HepG2 (cell line): ENCODE results near the gene TMEM151A. TPM values are rescaled to one million over a fixed set of nuclear protein-coding genes. Genes with fewer than 3 reads are reported as not detected.

Source experiments
- DMAP1 ChIP-seq: IDR thresholded peaks from 2 replicates; pipeline ENCODE4 v1.6.1; 2016
- DNMT1 ChIP-seq: sonication (generic); formaldehyde crosslinking; IDR thresholded peaks from 2 replicates; pipeline ENCODE4 v1.5.1; 2020; ENCODE audit warnings: mild to moderate bottlenecking, missing genetic modification reagents
- FOXC1 ChIP-seq: sonication (generic); formaldehyde crosslinking; IDR thresholded peaks from 2 replicates; pipeline ENCODE4 v1.8.0; 2022; ENCODE audit warnings: mild to moderate bottlenecking, missing genetic modification reagents, borderline replicate concordance
- HDAC2 ChIP-seq: sonication (generic); formaldehyde crosslinking; IDR thresholded peaks from 2 replicates; pipeline ENCODE4 v1.4.0; 2020; ENCODE audit warnings: missing genetic modification reagents
- HNRNPUL1 ChIP-seq: fragments of 200-400 bp; formaldehyde crosslinking; IDR thresholded peaks from 2 replicates; pipeline ENCODE4 v1.6.1; 2017; ENCODE audit warnings: low read depth, mild to moderate bottlenecking, low read length, moderate library complexity
- KAT8 ChIP-seq: IDR thresholded peaks from 2 replicates; pipeline ENCODE4 v1.6.1; 2016; ENCODE audit warnings: missing genetic modification reagents, missing compliant biosample characterization
- LCORL ChIP-seq, 2 experiments: fragments of 450-650 bp in 1 of 2; sonication (generic) in 1 of 2; formaldehyde crosslinking in 1 of 2; IDR thresholded peaks; 2 replicates each; pipeline versions ENCODE4 v1.5.0 to v1.6.1; 2017 to 2020; ENCODE audit warnings: antibody characterized with exemption in 1 of 2, missing genetic modification reagents in 1 of 2
- MED1 ChIP-seq: sonication (generic); formaldehyde crosslinking; IDR thresholded peaks from 2 replicates; pipeline ENCODE4 v1.4.0; 2020; ENCODE audit warnings: missing genetic modification reagents
- MXI1 ChIP-seq: IDR thresholded peaks from 3 replicates; pipeline ENCODE4 v1.6.1; 2012; ENCODE audit warnings: low read depth, low read length, inconsistent platforms, borderline replicate concordance
- NCOA5 ChIP-seq: sonication (generic); formaldehyde crosslinking; IDR thresholded peaks from 2 replicates; pipeline ENCODE4 v1.4.0; 2020; ENCODE audit warnings: missing genetic modification reagents
- PAX8 ChIP-seq: sonication (generic); formaldehyde crosslinking; IDR thresholded peaks from 2 replicates; pipeline ENCODE4 v1.8.0; 2022; ENCODE audit warnings: mild to moderate bottlenecking, missing genetic modification reagents, borderline replicate concordance
- POLR2A ChIP-seq, 2 experiments: IDR thresholded peaks; 2 replicates each; pipeline ENCODE4 v1.6.1; 2011; ENCODE audit warnings: low read depth in 2 of 2, low read length in 2 of 2, mild to moderate bottlenecking in 1 of 2, moderate library complexity in 1 of 2; ENCODE audit not compliant: insufficient read depth in 1 of 2
- RFXANK ChIP-seq: IDR thresholded peaks from 2 replicates; pipeline ENCODE4 v1.6.1; 2016
- SMARCE1 ChIP-seq: fragments of 450-650 bp; IDR thresholded peaks from 2 replicates; pipeline ENCODE4 v1.6.1; 2017; ENCODE audit warnings: borderline replicate concordance
- ZBTB1 ChIP-seq: sonication (generic); formaldehyde crosslinking; IDR thresholded peaks from 2 replicates; pipeline ENCODE4 v1.4.0; 2020; ENCODE audit warnings: missing genetic modification reagents, borderline replicate concordance
- ZBTB7B ChIP-seq: sonication (generic); formaldehyde crosslinking; IDR thresholded peaks from 2 replicates; pipeline ENCODE4 v1.4.0; 2020; ENCODE audit warnings: missing genetic modification reagents
- ZNF101 ChIP-seq: sonication (generic); formaldehyde crosslinking; IDR thresholded peaks from 2 replicates; pipeline ENCODE4 v1.4.0; 2020; ENCODE audit warnings: mild to moderate bottlenecking, low read depth, missing genetic modification reagents, borderline replicate concordance
- ZNF563 ChIP-seq: sonication (generic); formaldehyde crosslinking; IDR thresholded peaks from 2 replicates; pipeline ENCODE4 v1.8.0; 2022; ENCODE audit warnings: mild to moderate bottlenecking, moderate library complexity, missing genetic modification reagents
- ZSCAN22 ChIP-seq: sonication (generic); formaldehyde crosslinking; IDR thresholded peaks from 2 replicates; pipeline ENCODE4 v1.4.0; 2020; ENCODE audit warnings: mild to moderate bottlenecking, missing genetic modification reagents
- polyA plus RNA-seq, 8 experiments: library from polyadenylated mRNA; depleted of rRNA in 3 of 8; stranded (reverse) in 7 of 8; unstranded in 1 of 8; fragments of >200 nt; fragmentation: Illumina TruSeq in 4 of 8; extraction: Trizol in 4 of 8; gene quantifications; 2 replicates each; pipeline versions ENCODE4 v1.2.1 to v1.2.3, GENCODE V29; 2011 to 2016; ENCODE audit warnings: low read depth in 4 of 8, missing spikeins in 1 of 8, mixed read lengths in 1 of 8; ENCODE audit not compliant: insufficient read depth in 1 of 8
- total RNA-seq, 5 experiments: library from RNA; depleted of rRNA; stranded (reverse); fragments of >200 nt; fragmentation: Illumina TruSeq; extraction: Trizol; gene quantifications; 2 replicates each; pipeline ENCODE4 v1.2.3, GENCODE V29; 2016; ENCODE audit warnings: low read depth in 1 of 5
- TF ChIP-seq, protein P1 (sequence below): sonication (generic); formaldehyde crosslinking; IDR thresholded peaks from 2 replicates; pipeline ENCODE4 v1.4.0; 2020; ENCODE audit warnings: missing genetic modification reagents, borderline replicate concordance
- TF ChIP-seq, protein P2 (sequence below): sonication (generic); formaldehyde crosslinking; IDR thresholded peaks from 2 replicates; pipeline ENCODE4 v1.9.0; 2022; ENCODE audit warnings: low read depth, missing genetic modification reagents
- TF ChIP-seq, protein P3 (sequence below): sonication (generic); formaldehyde crosslinking; IDR thresholded peaks from 2 replicates; pipeline ENCODE4 v1.8.0; 2022; ENCODE audit warnings: missing genetic modification reagents, mild to moderate bottlenecking, borderline replicate concordance
- TF ChIP-seq, protein P4 (sequence below): IDR thresholded peaks from 2 replicates; pipeline ENCODE4 v1.6.1; 2012; ENCODE audit warnings: inconsistent platforms
- TF ChIP-seq, protein P5 (sequence below): IDR thresholded peaks from 2 replicates; pipeline ENCODE4 v1.6.1; 2016; ENCODE audit warnings: mild to moderate bottlenecking, missing biosample characterization, missing genetic modification reagents

TMEM151A gene
- total and polyA plus RNA-seq, 2 of the 13 experiments (the other 11 are each of a cell fraction or from before 2014, with no cell fraction given) = 0.18 to 0.33 TPM

DNA sequence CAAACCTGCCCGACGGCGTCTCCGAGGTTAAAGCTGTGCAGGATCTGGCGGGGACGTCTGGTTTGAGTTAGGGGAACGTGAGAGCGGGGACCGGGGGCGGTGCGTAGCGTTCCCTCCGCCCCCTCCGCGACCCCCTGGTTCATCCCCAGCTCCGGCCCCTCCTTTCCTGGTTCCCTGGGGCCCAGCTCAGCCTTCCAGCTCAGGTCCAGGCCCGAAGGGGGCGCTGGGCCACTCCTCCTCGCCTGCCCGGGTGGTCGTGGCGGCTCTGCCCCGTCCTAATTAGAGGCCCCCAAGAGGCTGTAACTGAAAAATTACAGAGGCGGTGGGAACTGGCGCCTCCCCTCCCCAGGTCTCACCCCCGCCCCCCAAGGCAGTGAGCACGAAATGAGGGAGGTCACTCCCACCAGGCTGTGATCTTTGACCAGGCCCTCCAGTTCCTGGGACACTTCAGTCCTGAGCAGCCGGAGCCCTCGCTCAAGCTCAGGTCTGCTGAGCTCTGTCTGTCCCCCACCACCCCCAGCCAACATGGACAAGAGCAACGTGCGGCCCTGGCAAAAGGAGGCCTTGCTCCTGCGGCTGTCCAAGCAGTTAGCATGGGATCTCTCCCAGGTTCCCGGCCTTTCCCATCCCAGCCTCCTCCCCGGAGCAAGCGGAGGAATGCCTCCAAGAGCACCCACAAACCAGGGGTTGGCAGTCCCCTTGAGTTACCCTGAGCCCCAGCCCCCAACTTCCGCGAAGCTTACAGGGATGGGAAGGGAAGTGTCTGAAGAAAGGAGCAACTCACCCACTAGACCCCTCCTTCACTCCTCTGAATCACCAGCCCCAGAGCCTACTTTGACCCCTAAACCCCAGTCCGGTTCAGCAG is 21.9 kb downstream of the TMEM151A start (continued):
- TF ChIP-seq, protein P1, sequence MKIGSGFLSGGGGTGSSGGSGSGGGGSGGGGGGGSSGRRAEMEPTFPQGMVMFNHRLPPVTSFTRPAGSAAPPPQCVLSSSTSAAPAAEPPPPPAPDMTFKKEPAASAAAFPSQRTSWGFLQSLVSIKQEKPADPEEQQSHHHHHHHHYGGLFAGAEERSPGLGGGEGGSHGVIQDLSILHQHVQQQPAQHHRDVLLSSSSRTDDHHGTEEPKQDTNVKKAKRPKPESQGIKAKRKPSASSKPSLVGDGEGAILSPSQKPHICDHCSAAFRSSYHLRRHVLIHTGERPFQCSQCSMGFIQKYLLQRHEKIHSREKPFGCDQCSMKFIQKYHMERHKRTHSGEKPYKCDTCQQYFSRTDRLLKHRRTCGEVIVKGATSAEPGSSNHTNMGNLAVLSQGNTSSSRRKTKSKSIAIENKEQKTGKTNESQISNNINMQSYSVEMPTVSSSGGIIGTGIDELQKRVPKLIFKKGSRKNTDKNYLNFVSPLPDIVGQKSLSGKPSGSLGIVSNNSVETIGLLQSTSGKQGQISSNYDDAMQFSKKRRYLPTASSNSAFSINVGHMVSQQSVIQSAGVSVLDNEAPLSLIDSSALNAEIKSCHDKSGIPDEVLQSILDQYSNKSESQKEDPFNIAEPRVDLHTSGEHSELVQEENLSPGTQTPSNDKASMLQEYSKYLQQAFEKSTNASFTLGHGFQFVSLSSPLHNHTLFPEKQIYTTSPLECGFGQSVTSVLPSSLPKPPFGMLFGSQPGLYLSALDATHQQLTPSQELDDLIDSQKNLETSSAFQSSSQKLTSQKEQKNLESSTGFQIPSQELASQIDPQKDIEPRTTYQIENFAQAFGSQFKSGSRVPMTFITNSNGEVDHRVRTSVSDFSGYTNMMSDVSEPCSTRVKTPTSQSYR = 0 out of 2 replicates have a peak, but pooled peaks have one; percentile 46
- peak; percentile 62; the same call in 1 of the 2 replicates for TF ChIP-seq FOXC1 (CRISPR knock-in tag)
- TF ChIP-seq DMAP1 (CRISPR knock-in tag) = 0 out of 2 replicates have a peak, but pooled peaks have one; percentile 41
- TF ChIP-seq, protein P2, sequence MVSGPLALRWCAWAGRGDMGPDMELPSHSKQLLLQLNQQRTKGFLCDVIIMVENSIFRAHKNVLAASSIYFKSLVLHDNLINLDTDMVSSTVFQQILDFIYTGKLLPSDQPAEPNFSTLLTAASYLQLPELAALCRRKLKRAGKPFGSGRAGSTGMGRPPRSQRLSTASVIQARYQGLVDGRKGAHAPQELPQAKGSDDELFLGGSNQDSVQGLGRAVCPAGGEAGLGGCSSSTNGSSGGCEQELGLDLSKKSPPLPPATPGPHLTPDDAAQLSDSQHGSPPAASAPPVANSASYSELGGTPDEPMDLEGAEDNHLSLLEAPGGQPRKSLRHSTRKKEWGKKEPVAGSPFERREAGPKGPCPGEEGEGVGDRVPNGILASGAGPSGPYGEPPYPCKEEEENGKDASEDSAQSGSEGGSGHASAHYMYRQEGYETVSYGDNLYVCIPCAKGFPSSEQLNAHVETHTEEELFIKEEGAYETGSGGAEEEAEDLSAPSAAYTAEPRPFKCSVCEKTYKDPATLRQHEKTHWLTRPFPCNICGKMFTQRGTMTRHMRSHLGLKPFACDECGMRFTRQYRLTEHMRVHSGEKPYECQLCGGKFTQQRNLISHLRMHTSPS (CRISPR knock-in tag) = peak; percentile 29; the same call in 1 of the 2 replicates
- no peak for TF ChIP-seq PAX8 (CRISPR knock-in tag)
- TF ChIP-seq, protein P3, sequence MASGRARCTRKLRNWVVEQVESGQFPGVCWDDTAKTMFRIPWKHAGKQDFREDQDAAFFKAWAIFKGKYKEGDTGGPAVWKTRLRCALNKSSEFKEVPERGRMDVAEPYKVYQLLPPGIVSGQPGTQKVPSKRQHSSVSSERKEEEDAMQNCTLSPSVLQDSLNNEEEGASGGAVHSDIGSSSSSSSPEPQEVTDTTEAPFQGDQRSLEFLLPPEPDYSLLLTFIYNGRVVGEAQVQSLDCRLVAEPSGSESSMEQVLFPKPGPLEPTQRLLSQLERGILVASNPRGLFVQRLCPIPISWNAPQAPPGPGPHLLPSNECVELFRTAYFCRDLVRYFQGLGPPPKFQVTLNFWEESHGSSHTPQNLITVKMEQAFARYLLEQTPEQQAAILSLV (CRISPR knock-in tag) = no peak; the same call in 1 of the 2 replicates
- TF ChIP-seq NCOA5 (CRISPR knock-in tag) = no peak
- TF ChIP-seq, protein P4, sequence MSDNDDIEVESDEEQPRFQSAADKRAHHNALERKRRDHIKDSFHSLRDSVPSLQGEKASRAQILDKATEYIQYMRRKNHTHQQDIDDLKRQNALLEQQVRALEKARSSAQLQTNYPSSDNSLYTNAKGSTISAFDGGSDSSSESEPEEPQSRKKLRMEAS = peak; percentile 30; the same call in 1 of the 2 replicates
- no peak for TF ChIP-seq KAT8
- no peak for TF ChIP-seq ZBTB1 (CRISPR knock-in tag)
- TF ChIP-seq HNRNPUL1 = no peak
- TF ChIP-seq POLR2A (IDR thresholded peaks at IDR 0.05; ENCODE audit: insufficient read depth in 1 of 2, low read depth in 2 of 2, low read length in 2 of 2) = peak in 1 of 2 experiments; percentile 67; a peak in 2 of 4 replicates
- 0 out of 2 replicates have a peak, but pooled peaks have one; percentile 9 for TF ChIP-seq RFXANK (CRISPR knock-in tag)
- TF ChIP-seq, protein P5, sequence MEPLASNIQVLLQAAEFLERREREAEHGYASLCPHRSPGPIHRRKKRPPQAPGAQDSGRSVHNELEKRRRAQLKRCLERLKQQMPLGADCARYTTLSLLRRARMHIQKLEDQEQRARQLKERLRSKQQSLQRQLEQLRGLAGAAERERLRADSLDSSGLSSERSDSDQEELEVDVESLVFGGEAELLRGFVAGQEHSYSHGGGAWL (CRISPR knock-in tag) = 0 out of 2 replicates have a peak, but pooled peaks have one; percentile 25
- 0 out of 3 replicates have a peak, but pooled peaks have one; percentile 0 for TF ChIP-seq MXI1
- no peak for TF ChIP-seq SMARCE1
- TF ChIP-seq ZNF101 = no peak
- 0 out of 2 replicates have a peak, but pooled peaks have one; percentile 8 for TF ChIP-seq DNMT1 (CRISPR knock-in tag)
- TF ChIP-seq MED1 (CRISPR knock-in tag) = 0 out of 2 replicates have a peak, but pooled peaks have one; percentile 26
- peak; percentile 50; the same call in 1 of the 2 replicates for TF ChIP-seq HDAC2 (CRISPR knock-in tag)
- peak; percentile 76 for TF ChIP-seq ZBTB7B (CRISPR knock-in tag)
- TF ChIP-seq ZNF563 (CRISPR knock-in tag) = 0 out of 2 replicates have a peak, but pooled peaks have one; percentile 11
- no peak for TF ChIP-seq LCORL (IDR thresholded peaks at IDR 0.05)
- TF ChIP-seq LCORL (CRISPR knock-in tag; IDR thresholded peaks at IDR 0.05) = peak; percentile 79
- no peak for TF ChIP-seq ZSCAN22
